Gastrocnemius medialis (tissue), 4 donors: ENCODE data around the gene PAX8.

Source experiments
- CTCF ChIP-seq, 5 experiments: fragments of 450-650 bp in 3 of 5; fragments of 200-600 bp in 2 of 5; sonication (generic) in 2 of 5; IDR thresholded peaks in 4 of 5; conservative IDR thresholded peaks in 1 of 5; 1 replicate in 4 of 5; 2 replicates in 1 of 5; pipeline ENCODE4 v1.5.1; 2016 to 2019; ENCODE audit warnings: antibody characterized with exemption in 5 of 5, mild to moderate bottlenecking in 3 of 5, moderate library complexity in 3 of 5
- POLR2A ChIP-seq, 2 donors: fragments of 450-650 bp; IDR thresholded peaks; one replicate each; pipeline ENCODE4 v1.6.1; 2017; ENCODE audit warnings: antibody characterized with exemption in 2 of 2, mild to moderate bottlenecking in 2 of 2, moderate library complexity in 2 of 2

DNA sequence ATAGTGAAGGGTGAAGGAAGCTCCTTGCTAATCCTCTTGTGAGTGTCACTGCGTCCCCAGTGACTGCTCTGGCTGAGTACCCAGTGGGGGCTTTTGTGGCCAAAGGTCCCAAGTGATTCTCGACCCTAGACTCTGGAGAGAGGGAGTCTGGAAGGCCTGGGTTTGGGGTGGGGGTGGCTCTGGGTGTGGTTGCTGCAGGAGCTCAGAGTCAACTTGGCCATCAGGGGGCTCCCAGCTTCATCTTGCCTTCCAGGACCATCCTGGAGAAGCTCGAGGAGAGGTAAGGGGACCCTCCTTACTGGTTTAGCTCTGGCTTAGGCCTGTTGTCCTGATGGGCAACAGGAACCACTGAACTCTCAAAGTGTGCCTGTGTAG, 104.4 kb downstream of the PAX8 start:
- TF ChIP-seq POLR2A (IDR thresholded peaks at IDR 0.05) (no peak), CTCF (IDR thresholded peaks at IDR 0.05 in 4 of 5, conservative IDR thresholded peaks at IDR 0.05 in 1 of 5) (no peak)
